NCI-H524 treated with DMSO at 0.1 percent for 48 hours (cell line): ENCODE measurements around the gene SRRM3.
"Not testable (repeated sequence)": the region's sequence is repeated elsewhere in the genome, so short reads cannot be mapped to it uniquely, and the experiment has no call there.

Source experiments
- DNase-seq: peaks from one replicate; lab custom pipeline; 2025; lab: John Stamatoyannopoulos, UW

Gene SRRM3

DNA sequence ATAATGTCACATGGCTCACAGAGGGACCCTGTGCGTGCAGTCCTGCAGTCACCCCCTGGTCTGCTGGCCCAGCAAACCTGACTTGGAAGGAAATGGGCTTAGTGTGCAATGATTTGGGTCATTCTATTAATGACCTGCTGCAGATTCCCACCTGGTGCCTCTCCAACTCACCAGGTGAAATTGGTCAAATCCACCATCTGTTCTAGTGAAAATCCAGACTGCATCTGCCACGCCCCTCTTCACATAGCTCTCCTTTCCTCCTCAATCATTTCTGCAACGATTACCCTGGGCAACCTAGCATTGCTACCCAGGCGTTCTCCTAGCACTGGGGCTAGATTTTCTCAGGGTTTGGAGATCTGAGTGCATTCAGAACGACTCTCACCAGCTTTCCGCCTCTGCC lies 29.4 kb downstream of the SRRM3 start:
- DNase-seq = no peak

DNA sequence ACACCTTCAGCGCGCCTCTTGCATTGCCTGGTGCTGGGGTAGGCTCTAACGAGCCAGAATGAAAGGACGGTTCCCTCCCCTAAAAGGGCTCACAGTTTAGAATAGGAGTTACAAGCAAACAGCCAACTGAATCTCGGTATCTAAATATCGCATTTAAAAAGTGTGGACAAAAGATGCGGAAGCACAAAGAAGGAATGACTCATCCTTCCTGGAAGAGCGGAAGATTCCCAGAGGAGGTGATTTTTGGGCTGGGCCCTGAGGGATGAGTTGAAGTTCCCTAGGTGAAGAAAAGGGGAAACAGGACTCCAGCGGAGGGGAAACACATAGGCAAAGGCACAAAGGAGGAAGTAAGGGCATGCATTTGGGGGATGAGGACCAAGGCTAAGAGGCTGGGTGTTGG lies 29.9 kb downstream of the SRRM3 start:
- no peak for DNase-seq

DNA sequence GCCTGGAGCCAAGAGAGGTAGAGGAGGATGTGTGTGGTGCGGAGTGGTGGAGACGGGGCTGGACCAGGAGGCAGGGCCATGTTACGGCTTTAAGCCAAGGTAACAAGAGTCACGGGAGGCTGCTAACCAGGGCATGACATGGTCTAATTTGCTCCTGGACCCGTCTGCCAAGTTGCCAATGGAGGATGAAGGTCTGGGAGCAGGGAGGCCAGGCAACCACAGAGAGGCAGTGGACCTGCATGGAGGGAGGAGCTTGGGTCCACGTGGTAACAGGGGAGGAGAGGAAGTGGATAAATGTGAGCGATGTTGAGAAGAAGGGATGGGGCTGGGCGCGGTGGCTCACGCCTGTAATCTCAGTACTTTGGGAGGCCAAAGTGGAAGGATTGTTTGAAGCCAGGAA lies 31.0 kb downstream of the SRRM3 start:
- DNase-seq = no peak

DNA sequence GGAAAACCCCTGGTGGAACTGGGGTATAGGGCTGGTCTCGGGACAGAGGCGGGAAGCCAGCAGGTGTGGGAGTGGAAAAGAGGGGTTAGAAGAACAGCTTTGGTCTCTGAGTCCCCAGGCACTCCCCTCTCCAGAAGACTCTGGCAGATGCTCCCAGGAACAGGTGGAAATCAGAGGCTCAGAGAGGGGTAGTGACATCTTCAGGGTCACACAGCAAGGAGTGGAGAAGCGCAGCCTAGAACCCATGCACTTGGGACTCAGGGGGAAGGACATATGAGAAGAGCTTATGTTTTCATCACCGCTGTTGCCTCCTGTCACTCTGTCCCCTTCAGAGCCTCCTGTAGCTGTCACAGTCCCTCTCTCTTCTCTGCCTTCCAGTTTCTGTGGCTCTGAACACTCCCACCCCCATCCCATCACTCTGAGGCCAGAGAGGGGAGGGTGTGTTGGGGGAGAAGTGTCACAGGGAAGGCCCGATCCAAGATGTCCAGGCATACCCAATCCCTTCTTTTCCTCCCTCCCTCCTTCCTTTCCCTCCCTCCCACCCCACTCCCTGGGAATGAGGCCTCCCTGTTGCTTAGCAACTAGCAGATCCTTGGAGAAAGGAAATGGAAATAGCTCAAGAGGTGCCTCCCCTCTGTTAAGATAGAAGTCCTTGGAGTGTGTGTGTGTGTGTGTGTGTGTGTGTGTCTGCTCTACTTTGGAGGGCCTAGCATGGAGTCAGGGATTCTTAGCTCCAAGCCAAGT lies 32.0 kb downstream of the SRRM3 start:
- DNase-seq = no peak

DNA sequence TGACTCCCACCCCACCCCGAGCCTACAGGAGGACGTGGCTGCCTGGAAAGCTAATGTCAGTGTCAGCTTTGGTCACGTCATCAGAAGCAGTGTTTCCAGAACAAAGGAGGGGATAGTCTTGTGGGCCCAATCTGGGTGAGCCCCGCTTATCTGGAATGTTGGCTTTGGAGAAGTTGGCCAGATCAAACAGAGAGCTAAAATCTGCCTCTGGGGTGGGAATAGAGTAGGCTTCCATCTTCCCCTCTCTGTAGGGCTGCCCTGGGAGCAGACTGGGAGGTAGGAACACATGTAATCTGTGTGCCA lies 32.5 kb downstream of the SRRM3 start:
- DNase-seq = no peak

DNA sequence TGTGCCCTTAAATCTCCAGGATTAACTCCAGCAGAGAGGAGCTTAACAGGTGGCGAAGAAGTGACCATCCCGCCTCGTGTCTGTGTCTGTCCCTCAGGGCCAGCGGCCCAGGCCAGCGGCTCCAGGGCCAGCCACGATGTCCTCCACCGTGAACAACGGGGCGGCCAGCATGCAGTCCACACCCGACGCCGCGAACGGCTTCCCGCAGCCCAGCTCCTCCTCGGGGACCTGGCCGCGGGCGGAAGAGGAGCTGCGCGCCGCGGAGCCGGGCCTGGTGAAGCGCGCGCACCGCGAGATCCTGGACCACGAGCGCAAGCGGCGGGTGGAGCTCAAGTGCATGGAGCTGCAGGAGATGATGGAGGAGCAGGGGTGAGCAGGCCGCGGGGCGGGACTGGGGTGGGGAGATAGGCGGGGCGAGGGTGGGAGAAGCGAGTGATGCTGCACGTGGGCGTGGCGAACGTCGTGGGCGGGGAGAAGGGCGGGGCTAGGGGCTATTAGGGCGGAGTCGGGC lies 33.3 kb downstream of the SRRM3 start:
- DNase-seq = no peak

DNA sequence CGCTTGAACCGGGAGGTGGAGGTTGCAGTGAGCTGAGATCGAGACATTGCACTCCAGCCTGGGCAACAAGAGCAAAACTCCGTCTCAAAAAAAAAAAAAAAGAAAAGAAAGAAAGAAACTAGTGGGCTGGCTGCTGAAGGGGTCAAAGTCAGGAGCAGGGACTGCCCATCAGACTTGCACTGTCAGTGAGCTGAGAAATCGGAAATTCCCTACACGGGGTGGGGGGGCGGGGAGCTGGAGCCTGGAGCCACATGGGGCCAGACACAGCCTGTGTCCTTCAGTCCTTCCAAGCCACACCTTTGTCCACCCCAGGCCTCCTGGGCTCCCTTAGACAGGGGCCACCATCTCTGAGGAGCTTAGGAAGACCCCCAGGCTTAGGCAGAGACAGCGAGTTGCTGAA lies 34.5 kb downstream of the SRRM3 start:
- no peak for DNase-seq

DNA sequence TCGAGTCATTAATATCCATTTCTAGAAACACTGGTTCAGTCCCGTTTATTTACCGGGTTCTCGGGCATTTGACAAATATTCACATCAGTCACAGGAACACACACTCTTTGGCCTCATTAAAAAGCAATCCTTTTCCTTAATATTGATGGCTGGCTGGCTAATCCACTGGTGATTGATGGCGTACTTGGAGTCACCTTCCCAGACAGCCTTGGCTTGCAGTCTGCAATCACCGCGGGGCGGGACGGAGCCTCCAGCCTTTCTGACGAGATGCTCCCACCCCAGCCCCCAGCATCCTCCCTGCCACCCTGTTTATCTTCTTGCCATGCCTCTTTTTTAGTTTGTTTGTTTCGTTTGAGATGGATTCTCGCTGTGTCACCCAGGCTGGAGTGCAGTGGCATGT lies 36.6 kb downstream of the SRRM3 start:
- DNase-seq = no peak

DNA sequence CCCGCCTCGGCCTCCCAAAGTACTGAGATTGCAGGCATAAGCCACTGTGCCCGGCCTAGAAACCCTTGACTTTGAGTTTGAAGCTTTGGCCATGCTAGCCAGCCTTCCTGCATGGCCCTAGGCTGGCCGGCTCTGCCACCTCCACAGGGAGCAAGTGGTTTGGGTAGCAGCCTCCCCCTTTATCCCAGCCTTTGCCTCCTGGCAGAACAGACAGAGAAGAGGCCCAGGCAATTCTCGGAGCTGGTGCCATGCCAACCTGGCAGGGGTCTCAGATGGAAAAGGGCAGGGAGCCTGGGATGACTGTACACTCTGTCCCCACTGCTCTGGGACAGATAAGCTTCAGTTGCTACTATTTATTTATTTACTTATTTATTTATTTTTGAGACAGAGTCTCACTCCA lies 39.4 kb downstream of the SRRM3 start:
- no peak for DNase-seq

DNA sequence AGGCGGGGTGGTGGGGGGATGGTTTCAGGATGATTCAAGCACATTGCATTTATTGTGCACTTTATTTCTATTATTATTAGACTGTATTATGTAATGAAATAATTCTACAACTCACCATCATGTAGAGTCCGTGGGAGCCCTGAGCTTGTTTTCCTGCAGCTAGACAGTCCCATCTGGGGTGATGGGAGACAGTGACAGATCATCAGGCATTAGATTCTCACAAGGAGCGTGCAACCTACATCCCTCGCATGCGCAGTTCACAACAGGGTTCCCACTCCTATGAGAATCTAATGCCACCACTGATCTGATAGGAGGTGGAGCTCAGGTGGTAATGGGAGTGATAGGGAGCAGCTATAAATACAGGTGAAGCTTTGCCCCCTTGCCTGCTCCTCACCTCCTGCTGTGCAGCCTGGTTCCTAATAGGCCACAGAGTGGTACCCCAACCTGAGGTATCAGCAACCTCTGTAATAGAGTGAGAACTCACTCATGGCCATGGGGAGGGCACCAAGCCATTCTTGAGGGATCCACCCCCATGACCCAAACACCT lies 40.9 kb downstream of the SRRM3 start:
- not testable (repeated sequence) for DNase-seq

DNA sequence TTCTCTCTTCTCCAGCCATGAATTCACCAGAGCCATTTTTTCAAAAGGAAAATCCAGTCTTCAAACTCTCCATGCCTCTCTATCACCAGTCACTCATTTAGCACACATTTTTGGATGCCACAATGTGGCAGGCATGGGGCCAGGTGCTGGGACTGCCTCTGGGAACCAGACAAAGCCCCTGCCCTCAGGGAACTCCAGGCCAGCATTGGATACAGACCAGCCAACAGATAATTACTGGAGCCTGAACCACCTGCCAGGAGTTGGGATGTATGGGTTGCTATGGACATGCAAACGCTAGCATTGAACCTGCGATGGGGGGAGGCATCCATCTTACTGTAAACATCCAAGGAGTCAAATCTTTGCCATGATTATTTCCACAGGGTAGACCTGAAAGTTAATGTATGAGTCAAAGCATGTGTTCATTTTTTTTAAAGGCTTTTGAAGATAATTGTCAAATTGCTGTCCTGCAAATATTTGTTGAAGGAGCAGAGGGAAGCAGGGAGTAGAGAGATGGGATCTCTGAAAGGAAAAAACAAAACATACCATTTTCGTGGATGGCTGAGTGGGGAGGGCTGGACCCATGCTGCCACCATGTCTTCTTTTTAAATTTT lies 43.2 kb downstream of the SRRM3 start:
- no peak for DNase-seq

DNA sequence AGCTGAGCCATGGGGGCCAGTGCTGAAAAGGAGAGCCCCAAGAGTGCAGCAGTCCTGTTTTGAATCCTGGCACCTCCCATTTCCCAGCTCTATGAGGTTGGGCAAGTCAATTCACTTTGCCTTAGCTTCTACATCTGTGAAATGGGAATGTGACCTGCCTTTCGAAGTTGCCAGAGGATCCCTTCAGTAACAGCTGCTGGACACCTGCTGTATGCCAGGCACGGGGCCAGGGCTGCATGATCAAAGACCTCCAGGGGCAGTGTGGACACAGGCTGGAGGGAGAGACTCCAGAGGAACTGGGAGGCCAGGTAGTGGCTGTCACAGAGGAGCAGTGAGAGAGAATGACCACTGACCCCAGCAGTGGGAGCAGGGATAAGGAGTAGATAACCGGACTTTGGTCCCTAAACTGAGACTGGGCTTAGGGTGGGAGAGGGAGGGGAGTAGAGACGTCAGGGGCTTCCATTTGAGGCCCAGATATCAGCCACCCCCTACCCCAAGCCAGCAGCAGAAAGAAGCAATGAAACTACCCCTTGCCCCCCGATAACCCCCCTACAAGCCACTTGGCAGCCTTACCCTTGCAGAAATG lies 45.2 kb downstream of the SRRM3 start:
- no peak for DNase-seq

DNA sequence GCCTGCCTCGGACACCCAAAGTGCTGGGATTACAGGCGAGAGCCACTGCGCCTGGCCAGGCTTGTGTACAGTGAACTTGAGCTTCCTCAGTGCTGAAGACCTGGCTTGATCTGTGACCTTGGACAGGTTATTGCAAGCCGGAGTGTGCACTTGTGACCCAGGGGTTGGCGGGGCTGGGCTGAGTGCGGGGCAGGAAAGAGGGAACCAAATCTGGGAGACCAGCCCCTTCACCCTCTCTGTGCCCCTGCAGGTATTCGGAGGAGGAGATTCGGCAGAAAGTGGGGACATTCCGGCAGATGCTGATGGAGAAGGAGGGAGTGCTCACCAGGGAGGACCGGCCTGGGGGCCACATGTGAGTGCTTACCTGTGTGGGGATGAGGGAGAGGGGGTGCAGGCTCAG lies 46.2 kb downstream of the SRRM3 start:
- no peak for DNase-seq

DNA sequence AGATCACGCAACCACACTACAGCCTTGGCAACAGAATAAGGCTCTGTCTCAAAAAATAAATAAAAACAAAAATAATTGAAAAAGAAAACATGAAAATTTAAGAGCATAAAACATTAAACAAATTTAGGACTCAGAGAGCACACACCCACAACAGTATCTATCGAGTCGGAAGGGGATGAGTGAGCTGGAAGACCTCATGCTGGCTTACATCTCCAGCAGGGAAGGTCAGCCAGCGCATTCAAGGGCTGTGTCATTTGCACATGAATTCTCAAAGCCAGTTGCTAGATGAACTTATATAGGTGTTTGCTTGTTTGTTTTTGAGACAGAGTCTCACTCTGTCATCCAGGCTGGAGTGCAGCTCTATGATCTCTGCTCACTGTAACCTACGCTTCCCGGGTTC lies 50.3 kb downstream of the SRRM3 start:
- DNase-seq = no peak

DNA sequence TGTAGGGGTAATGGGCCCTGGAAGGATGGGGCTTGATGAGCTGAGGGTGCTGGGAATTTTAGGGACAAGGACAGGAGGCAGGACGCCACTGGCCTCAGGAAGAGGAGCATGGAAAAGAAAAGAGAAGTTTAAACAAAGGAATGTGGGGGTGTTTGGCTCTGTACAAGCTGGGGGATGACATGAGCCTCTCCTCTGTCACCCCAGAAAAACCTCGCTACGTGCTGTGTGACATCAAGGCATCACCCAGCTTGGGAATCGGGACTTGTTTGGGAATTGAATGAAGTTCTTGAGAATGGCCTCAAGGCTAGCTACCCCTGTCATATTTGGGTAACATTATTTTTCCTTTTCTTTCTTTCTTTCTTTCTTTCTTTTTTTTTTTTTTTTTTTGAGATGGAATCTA lies 53.1 kb downstream of the SRRM3 start:
- DNase-seq = no peak

DNA sequence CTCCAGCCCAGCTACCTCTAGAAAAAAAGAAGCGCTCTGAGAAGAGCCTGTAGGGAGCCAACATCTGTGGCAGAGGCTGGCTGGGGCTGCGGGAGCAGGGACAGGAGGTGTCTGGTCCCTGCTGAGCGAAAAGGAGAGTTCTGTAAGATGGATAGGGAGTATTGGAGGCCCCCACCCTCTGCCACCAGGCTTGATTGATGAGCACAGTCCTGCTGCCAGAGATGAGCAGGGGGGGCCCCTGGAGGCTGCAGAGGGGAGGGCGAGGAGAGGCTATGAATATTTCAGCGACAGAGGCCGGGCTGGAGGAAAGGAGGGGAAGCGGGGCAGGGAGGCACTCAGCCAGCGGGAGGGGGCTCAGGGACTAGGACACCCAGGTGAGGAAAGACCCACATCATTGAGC lies 56.3 kb downstream of the SRRM3 start:
- DNase-seq = no peak

DNA sequence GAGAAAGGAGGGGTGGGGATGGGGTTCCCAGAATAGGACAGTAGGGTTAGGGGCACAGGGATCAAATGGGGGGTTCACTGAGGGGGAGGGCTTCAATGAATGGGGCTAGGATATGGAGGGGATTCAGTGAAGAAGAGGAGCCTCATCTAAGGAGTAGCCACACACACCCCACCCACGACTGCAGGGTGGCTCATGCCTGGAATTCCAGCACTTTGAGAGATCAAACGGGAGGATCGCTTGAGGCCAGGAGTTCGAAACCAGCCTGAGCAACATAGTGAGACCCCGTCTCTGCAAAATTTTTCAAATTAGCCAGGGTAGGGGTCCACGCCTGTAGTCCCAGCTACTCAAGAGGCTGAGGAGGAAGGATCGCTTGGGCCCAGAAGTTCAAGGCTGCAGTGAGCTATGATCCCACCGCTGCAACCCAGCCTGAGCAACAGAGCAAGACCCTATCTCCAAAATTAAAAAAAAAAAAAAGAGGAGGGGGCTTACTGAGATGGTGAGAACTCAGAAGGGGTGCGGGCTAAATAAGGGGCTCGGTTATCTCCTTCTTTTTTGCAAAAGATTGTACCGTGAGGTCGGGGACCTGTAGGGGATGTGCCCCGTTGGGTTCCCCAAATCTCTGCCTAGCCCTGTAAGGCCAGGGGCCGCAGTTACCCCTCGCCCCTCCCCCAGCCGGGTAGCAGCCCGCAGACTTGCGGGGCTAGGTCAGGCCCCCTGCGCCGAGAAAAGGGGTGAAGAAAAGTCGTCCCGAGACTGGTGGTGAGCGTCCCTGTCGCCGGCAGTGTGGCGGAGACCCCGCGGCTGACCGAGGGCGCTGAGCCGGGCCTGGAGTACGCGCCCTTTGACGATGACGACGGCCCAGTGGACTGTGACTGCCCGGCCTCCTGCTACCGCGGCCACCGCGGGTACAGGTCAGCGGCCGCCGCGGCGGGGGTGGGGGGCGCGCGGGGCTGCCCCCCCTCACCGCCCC lies 57.7 kb downstream of the SRRM3 start:
- no peak for DNase-seq

DNA sequence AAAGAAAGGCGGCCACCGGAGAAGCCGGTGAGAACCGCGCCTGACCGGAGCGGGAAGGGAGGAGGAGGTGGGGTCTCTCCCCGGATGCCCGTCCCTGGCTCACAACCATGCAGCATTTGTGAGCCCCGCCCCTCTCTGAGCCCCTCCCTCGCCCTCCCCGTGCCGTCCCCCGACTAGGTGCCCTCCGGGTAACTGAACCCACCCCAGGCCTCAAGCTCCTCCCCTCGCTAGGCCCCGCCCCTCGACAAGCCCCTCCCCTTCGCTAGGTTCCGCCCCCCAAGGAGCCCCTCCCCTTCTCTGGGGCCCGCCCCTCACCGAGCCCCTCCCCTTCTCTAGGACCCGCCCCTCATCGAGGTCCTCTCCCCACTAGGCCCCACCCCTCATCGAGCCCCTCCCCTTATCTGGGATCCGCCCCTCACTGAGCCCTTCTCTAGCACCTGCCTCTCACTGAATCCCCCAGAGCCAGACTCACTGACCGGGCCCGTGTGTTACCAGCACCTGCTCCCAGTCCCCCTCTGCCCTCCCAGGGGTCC lies 58.5 kb downstream of the SRRM3 start:
- no peak for DNase-seq

DNA sequence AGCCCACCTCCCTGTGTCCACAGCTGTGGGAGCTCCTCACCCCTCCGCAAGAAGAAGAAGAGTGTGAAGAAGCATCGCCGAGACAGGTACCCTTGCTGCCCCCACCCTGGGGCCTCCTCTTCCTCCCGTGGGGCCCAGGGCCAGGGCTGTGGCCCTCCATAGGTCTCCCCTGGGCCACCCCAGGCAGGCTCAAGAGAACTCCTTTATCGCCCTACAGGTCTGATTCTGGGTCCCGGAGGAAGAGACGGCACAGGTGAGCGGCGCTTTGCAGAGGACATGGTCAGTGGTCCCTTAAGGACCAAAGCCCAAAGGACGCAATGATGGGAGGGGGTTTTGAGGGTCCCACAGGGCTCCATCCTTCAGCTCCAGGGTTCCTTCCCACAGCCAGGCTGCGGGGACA lies 59.6 kb downstream of the SRRM3 start:
- no peak for DNase-seq

DNA sequence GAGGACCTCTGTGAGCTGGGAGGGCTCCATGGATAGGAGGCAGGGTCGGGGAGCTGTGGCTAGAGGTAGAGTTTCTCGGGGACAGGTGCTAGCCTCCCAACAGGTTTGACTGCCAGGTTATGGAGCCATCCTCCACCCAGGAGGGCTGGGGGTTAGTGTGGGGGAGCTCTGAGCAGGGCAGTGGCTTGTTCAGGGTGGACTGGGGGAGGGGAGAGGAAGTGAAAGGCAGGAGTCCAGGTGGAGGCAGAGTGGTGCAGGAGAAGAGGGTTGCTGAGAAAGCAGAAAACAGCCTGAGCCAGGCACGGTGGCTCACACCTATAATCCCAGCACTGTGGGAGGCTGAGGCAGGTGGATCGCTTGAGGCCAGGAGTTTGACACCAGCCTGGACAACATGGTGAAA lies 60.2 kb downstream of the SRRM3 start:
- no peak for DNase-seq

DNA sequence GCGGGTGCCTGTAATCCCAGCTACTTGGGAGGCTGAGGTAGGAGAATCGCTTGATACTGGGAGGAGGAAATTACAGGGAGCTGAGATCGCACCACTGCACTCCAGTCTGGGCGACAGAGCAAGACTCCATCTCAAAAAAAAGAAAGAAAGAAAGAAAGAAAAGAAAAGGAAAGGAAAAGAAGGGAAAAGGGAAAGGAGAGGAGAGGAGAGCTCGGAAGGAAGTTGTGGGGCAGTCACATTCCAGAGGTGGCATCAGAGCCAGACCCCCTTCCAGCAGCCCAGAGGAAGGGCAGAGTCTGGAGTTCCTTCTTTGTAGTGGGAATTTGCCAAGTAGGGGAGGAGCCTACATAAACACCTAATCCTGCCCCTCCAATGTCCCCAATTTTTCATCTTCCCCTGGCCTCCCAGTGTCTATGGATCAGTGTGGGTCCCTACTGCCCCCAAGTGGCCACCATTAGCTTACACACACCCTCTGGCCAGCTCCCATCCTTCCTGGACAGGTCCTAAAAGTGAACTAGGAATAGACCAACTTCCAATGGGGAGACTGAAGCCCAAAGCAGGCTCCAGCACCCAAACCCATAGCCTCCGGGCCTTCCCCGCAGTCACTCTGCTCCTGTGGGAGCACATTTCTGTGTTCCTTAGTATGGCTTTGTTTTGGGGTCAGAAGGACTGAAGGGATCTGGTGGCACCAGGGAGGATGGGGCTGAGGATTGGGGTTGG lies 61.1 kb downstream of the SRRM3 start:
- peak; percentile 15 for DNase-seq
